Measurements from ENCODE around the gene TAP2.
"Not testable (repeated sequence)": the region's sequence is repeated elsewhere in the genome, so short reads cannot be mapped to it uniquely, and the experiment has no call there.

Gene TAP2

DNA sequence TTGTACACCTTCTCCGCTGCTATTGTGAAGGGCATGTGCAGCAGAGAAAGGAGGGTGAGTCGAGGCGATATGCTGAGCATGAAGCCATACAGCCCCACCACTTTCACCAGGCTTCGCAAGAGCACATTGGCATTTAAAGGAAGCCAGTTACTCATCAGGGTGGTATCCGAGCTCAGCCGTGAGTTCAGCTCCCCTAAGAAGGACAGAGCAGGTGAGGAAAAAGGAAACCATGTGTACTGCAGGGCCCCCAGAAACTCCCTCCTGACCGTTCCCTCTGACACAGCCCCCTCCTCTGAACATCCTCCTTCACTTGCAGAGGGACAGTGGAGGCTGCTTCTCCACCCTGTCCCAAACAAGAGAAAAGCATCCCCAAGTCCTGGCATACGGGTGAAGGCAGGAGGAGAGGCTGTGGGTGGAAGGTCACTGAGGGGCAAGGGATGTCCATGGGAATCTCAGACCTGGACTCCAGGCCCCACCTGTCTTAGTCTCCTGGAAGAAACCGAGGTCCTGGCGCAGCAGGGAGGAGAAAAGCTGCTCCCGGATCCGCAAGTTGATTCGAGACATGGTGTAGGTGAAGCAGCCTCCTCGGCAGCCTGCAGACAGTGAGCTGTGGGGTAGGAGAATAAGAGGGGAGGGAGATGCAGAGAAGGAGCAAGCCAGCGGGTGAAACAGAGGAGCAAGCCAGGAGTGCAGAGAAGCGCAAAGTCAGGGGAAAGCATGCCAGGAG lies 3.2 kb downstream of the TAP2 start:
- DNase-seq (ENCODE audit: low read depth) = no peak

DNA sequence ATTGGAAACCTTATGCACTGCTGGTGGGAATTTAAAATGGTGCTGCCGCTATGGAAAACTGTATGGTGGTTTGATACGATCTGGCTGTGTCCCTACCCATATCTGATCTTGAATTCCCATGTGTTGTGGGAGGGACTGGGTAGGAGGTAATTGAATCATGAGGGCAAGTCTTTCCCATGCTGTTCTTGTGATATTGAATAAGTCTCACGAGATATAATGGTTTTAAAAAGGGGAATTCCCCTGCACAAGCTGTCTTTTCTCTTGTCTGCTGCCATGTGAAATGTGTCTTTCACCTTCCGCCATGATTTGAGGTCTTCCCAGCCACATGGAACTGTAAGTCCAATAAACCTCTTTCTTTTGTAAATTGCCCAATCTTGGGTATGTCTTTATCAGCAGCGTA lies 4.9 kb downstream of the TAP2 start:
- DNase-seq (ENCODE audit: low read depth) = no peak

DNA sequence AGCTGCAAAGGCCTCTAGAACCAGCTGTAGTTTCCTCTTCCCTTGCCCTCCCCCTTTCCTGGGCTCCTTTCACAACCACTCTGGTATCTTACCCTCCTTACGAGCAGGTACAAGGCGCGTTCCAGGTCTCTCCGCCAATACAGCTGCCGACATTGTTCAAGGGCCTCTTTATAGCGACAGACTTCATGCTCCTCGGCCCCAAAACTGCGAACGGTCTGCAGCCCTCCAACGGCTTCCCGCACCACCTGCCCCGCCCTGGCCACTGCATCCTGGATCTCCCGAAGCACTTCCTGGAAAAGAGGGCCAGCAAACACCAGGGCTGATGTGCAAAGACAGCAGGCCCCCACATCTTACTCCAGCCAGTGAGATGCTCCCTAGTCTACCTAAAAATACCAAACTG lies 6.0 kb downstream of the TAP2 start:
- DNase-seq (ENCODE audit: low read depth) = no peak

DNA sequence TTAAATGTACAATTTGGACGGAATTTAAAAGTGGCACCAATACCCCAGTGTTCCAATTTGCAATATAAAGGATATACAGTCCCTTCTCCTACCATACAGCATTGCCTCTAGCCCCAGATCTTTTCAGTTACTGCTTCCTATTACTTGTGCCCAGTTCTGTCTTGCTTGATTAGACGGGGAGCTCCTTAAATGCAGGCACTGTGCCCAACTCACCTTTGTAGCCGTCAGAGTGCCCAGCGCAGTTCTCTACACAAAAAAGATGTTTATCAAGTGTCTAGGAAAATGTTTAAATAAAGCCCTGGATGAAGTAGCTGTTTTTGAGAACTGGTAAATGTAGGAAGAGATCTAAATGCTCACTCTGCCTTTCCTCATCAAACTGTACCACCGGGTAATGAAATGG lies 7.6 kb downstream of the TAP2 start:
- DNase-seq (ENCODE audit: low read depth) = no peak

DNA sequence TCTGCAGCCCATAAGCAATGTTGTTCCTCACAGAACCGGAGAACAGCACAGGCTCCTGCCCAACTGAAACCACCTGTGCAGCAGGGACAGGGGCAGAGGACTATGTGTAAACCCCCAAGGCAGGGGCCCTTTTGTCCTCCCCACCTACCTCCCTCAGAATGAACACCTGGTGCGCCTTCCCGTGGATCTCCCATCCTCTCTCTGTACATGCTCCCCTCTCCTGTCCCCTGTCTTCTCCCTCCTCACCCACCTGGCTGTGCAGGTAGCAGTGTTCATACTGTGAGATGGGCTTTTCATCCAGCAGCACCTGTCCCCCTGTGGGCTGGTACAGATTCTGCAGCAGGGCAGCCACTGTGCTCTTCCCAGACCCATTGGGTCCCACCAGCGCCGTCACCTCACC lies 8.5 kb downstream of the TAP2 start:
- DNase-seq (ENCODE audit: low read depth) = no peak

DNA sequence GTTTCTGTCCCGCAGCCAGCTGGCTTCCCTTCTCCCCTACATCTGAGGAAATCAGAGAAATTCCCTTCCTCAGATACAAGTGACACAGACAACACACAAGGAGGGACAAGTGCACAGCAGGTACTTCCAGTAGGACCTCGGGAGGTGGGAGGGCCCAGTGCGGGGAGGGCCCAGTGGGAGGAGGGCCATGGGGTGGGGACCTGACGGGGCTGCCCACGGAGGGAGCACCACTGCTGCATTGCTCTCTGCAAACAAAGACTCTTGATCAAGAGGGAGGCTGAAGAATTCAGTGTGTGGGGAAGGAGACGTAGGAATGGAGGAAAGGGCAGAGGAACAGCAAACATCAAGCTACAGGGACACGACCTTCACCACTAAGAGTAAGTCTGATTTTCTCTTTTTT lies 9.0 kb downstream of the TAP2 start:
- DNase-seq (ENCODE audit: low read depth) = no peak

DNA sequence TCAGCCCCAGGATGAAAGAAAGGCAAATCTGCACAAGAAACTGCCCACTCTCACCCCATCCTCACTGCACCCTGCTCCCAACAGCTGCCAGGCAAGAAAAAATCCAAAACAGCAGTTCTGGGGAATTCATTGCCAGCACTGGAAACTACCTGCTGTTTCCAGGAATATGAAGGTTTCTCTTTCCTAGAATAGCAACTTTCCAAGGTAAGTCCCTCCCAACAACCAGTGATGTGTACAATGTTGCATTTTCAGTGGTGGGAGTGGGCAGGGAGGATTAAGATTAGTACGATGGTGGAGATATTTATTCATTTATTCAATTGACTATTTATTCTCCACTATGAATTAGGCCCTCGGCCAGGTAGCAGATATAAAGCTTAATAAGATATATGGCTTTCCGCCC lies 11.5 kb downstream of the TAP2 start:
- no peak for DNase-seq (ENCODE audit: low read depth)

DNA sequence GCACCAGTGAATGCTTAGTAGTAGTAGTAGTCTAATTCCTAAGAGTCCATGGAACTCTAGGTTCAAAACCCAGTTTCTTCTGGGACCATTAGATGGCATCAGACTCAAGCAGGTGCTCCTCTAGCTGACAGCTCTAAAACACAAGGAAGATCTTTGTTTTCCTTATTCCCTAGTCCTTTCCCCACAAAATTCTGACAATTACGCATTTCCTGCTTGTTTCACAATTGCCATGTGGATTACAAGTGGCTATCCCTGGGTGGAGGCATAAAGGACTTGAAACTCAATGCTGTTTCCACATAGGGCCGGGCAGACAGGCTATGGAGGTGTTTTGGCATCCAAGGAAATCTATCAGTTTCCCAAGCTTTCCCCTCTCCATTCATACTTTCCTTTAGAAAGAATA lies 12.6 kb downstream of the TAP2 start:
- DNase-seq (ENCODE audit: low read depth) = no peak

DNA sequence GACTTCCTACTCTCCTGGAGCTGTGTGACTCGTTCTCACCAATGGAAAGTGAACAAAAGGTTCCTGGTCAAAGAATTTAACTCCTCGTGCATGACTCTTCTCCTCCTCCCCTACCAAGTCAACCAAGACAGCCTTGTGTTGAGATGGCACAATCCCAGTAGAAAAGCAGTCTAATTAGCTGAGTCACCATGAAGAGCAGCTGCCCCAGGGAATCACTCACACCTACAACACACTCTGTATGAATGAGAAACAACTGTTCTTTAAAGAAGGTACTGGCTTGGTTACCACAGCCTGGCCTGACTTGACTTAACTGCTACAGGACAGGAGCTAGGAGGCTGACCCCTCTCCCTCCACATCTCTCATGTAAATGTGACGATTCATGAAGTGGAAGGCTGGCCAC lies 18.8 kb downstream of the TAP2 start:
- no peak for DNase-seq (ENCODE audit: low read depth)

DNA sequence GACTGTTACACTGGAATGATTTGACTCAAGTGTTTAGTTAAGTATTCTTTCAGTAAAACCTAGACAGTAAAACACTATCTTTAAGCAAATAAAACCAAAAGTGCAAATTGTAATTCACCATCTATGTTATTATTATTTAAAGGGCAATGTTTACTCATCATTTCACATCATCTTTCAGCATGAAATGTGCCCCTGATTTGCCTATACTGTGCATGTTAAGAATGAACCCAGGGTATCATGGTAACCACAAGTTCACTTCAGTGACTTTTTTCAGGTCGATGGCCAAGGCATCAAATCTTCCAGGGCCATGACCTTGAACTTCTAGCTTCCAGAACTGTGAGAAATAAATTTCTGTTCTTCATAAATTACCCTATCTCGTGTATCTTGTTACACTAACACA lies 19.7 kb downstream of the TAP2 start:
- DNase-seq (ENCODE audit: low read depth) = no peak

DNA sequence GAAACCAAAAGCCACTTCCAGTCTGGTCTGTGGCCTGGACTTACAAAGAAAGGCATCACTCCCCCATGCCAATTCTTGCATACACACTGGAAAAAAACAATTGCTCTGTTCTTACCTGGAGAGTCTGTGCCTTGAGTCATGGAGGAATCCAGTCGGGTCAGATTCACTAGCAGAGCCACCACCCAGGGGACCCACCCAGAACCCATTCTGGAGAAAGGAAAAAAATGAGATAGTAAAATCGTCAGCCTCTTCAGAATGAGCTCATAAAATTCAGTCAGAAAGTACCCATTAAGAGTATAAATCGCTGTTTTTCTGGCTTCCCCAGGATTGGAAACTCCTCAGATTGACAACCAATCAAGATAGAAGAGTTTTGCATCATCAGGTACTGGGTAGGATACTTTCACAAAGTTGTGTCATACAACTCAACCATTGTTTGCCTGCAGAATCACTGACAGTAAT lies 21.8 kb downstream of the TAP2 start, which contains the start of gene HLA-DOB:
Gene HLA-DOB (minus strand): TSS at position 257 of the 459 bp plus-strand sequence. CDS start 51 bp downstream, at position 206.
- DNase-seq (ENCODE audit: low read depth) = no peak

DNA sequence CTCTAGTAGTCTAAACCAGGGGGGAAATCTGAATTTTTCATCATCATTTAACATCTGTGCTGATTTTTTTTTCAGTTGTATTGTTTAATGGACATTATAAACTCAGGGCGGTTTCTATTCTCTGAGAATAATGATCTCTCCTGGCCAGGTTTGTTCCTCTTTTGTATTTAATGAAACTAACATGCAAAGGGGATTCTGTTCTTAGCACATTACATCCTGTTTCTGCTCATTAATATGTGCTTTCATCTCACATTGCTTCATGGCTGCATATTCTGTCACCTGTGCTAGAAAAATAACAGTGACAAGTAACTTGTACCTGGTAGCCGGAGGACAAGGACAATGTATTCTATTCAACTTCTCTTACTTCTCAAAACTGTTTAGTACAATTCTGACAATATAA lies 22.5 kb downstream of the TAP2 start:
- no peak for DNase-seq (ENCODE audit: low read depth)

DNA sequence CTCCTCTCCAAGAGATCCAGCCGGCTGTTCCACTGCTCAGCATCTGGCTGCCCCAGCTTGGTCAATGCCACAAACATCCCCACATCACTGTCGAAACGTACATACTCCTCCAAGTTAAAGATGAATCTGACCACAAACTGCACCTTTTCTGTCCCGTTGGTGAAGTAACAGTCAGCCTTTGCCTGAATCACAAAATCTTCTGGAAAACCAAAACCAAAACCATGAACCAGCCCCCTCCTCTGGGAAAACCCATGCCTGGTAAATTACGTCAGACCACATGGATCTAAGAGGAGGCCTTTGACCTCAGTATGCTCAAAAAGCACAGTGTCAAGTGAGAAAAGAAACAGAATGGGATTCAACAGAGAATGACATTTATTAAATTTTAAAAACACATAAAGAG lies 23.4 kb downstream of the TAP2 start:
- no peak for DNase-seq (ENCODE audit: low read depth)

DNA sequence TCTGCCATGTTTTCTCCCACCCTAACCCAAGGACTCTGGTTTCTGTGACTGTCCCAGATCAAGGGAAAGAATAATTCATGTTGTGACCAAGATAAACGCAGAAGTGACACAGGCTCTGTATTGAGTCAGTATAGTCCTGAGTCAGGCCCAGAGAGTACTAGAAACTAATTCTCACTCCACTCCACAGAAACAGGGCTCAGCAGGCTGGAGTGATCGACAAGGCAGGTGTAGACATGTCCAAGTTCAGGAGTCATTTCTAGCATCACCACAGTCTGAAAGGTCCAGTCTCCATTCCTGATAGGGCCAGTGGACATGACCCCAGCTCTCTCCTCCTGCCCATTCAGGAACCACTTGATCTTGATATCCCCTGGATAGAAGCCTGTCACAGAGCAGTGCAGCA lies 24.4 kb downstream of the TAP2 start:
- no peak for DNase-seq (ENCODE audit: low read depth)

DNA sequence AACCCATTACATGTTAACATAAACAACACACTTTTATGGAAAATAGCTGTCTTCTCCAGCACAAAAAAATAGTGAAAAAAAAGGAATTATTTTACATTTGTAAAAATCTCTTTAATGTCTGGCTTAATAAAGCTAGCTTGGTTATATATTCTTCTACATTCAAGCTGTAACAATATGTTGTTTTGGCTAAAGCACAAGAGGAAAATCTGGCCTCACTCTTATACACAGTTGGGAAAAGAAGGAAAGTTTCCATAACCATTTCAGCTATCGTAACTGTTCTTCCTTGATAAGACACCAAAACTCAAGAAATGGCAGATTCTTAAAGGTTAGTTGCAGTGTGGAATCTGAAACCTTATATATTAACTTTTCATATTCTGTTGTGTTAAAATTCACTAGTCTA lies 29.4 kb downstream of the TAP2 start:
- no peak for DNase-seq (ENCODE audit: low read depth)

DNA sequence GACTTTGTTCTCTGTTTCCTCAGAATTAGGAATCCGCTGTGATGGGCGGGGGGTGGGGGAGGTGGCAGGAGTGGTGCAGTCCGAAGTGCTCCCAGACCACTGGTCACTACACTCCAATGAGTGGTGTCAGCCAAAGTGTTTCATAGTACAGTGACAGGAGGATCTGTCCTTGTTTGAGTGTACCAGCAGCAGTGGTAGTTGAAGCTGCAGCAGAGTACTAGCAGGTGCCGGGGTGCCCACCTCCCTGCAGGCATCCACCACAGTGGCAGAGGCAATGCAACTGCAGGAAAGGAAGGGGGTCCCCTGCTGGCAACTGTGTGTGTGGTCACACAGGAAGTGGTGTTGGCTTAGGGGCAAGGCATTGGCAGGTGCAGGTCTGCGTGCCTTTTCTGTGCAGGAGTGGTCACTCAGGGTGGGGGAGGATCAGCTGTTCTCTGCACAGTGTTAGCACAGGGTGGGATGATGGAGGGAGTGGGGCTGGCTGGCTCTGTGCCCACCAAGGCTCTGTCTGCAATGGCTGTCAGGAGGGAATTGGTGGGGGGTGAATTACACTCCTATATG lies 31.4 kb downstream of the TAP2 start:
- DNase-seq (ENCODE audit: low read depth) = no peak

DNA sequence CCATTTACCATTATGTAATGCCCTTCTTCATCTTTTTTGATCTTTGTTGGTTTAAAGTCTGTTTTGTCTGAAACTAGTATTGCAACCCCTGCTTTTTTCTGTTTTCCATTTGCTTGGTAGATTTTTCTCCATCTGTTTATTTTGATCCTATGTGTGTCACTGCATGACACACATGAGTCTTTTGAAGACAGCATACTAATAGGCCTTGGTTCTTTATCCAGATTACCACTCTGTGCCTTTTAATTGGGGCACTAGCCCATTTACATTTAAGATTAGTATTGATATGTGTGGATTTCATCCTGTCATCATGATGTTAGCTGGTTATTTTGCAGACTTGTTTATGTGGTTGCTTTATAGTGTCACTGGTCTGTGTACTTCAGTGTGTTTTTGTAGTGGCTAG lies 33.1 kb downstream of the TAP2 start:
- not testable (repeated sequence) for DNase-seq (ENCODE audit: low read depth)

DNA sequence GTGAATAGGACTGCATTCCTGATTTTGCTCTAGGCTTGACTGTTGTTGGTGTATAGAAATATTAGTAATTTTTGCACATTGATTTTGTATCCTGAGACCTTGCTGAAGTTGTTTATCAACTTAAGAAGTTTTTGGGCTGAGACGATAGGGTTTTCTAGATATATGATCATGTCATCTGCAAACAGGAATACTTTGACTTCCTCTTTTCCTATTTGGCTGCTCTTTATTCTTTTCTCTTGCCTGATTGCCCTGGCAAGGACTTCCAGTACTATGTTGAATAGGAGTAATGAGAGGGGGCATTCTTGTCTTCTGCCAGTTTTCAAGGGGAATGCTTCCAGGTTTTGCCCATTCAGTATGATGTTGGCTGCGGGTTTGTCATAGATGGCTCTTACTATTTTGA lies 35.1 kb downstream of the TAP2 start:
- DNase-seq (ENCODE audit: low read depth) = no peak

DNA sequence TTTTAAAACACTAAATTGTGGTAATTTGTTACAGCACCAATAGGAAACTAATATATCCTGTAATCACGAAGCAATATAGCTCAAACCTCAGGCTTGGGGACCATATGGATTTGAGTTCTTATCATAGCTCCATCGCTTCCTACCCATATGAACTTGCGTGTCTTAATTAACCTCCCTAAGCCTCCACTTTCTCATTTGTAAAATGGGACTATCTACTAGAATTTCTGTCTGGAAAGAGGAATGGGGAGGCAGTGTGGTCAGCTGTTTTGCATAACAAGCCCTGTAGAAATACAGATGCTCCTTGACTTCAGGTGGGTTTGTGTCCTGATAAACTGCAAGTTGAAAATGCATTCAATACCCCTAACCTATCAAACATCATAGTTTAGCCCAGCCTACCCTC lies 38.8 kb downstream of the TAP2 start:
- no peak for DNase-seq (ENCODE audit: low read depth)

DNA sequence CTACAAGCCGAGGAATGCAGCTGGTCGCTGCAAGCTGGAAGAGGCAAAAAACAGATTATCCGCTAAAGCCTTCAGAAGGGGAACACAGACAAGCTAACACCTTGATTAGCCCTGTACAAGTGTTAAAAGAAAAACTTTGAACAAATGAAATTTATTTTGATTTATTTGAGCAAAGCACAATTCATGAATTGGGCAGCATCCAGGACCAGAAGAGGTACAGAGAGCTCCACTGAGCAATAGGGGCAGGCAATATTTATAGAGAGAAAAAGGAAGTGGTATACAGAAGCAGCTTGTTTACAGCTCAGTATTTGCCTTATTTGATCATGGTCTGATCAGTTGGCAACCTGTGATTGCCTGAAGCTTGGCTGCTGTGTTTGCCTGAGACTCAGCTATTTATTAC lies 39.4 kb downstream of the TAP2 start:
- DNase-seq (ENCODE audit: low read depth) = no peak

DNA sequence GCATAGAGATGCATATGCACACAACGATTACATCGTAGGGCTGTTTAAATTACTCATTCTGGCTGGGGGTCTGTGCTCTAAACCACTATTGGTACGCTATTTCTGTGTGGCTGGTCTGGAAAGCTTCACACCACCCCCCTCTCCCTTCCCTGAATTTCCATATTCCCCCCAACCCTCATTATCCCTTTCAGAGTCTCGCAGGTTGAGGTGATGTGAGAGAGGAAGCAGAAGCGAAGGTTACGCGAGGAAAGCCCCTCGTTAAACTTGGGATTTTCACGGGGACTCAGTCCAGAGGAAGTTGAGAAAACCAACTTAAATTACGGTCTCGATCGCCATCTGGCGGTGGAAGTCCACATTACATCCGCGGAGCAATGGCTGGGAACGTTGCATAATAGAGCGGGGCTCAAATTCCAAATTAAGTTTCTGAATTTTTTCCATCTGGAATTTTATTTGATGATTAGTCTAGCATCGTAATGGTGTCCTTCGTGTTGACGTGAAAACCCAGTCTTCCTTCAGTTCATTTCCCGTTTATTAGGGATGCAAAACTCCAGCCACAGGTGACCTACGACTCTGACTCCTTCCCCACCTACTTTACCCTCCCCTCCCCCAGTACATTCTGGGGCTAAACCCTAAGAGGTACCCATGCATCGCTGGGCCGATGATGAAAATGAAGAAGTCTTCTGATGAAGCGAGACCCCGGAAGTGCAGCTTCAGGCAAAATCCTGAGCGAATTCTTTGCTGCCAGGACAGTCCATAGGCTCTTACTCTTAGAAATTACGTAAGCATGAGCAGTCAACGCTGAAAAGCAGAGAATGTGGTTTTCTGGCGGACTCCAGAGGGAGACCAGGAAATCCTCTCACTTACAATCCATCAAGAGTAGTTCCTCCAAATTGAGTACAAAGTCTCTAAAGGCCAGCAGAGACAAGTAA lies 41.4 kb downstream of the TAP2 start:
- DNase-seq (ENCODE audit: low read depth) = peak; percentile 34

DNA sequence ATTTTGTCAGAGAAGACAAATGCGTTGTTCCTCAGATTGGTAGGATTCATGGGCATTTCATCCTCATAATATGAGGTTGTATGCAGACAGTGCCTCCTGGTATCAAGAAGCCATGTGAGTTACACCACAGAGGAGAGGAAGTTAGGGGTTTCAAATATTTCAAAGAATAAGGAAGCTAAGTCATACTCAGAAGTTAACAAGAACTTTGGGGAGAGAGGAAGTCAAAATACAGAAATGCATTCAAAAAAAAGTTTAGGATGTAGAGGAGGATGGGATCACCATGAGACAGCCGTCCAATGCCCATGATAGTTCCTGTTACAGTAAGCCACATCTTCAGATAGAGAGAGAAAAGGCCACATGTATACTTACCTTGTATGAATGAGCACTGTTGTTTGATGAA lies 44.0 kb downstream of the TAP2 start:
- no peak for DNase-seq (ENCODE audit: low read depth)

DNA sequence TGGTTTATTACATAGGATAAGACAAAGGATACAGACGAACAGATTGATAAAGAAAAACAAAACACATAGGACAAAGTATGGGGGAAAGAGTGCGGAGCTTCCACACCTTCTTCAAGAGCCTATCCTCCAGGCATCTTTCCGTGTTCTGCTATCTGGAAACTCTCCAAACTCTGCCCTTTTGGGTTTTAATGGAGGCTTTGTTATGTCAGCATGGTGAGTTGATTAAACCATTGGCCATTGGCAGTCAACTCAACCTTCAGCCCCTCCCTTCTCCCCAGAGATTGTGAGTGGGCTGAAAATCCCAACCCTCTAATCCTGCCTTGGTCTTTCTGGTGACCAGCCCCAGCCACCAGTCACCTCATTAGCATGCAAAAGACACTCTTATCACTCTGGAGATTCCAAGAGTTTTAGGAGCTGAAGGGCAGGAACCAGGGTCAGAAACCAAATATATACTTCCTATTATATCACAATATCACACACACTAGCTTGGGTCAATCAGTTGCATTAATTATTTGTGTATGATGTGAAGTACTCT lies 45.6 kb downstream of the TAP2 start:
- no peak for DNase-seq (ENCODE audit: low read depth)
